GM18505 (cell line): ENCODE measurements around the gene SLC35A1.

ENCODE experiments used
- ATAC-seq: cut with Tn5 transposase; IDR thresholded peaks from one replicate; pipeline ENCODE4 v1.9.1; 2021; ENCODE audit not compliant: unreplicated experiment
- POLR2A ChIP-seq: IDR thresholded peaks from 4 replicates; pipeline ENCODE4 v1.6.1; 2011; ENCODE audit warnings: borderline replicate concordance; ENCODE audit not compliant: insufficient read depth, insufficient read length; ENCODE audit errors: extremely low read depth

The SLC35A1 gene

GRCh38 chr6:87543696-87544473, 71.1 kb downstream of the SLC35A1 start:
- no peak for TF ChIP-seq POLR2A
- ATAC-seq, result no peak

- ATAC-seq, result no peak
- TF ChIP-seq POLR2A, result no peak
Measured at GRCh38 chr6:87544474-87544735, 71.6 kb downstream of the SLC35A1 start.

GRCh38 chr6:87551799-87552198, 79.0 kb downstream of the SLC35A1 start:
- no peak for ATAC-seq

GRCh38 chr6:87553159-87553765, 80.5 kb downstream of the SLC35A1 start:
- TF ChIP-seq POLR2A, result no peak

More at GRCh38 chr6:87551799-87552198, 79.0 kb downstream of the SLC35A1 start:
- TF ChIP-seq POLR2A, result no peak

GRCh38 chr6:87555506-87555905, 82.7 kb downstream of the SLC35A1 start:
- TF ChIP-seq POLR2A, result no peak
- ATAC-seq, result no peak

More at GRCh38 chr6:87553159-87553765, 80.5 kb downstream of the SLC35A1 start:
- no peak for ATAC-seq

- no peak for ATAC-seq
- no peak for TF ChIP-seq POLR2A
Measured at GRCh38 chr6:87558446-87558845, 85.7 kb downstream of the SLC35A1 start.

GRCh38 chr6:87561017-87561416, 88.2 kb downstream of the SLC35A1 start:
- ATAC-seq, result no peak
- TF ChIP-seq POLR2A, result no peak
